Measurements from ENCODE around the gene ATF3.
A peak's percentile ranks its signal among the peaks of the same experiment; 100 is the strongest.

ATF3 gene

GRCh38 chr1:212584092-212584886 lies 24.3 kb upstream of the ATF3 start:
- DNase-seq (ENCODE audit: extremely low spot score) = no peak
- ChIA-PET POLR2A (interaction anchor here (2.1 kb wide), 1 partner anchor 24 kb away, joined by 8 read pairs; the partner anchor contains the start of gene ATF3), CTCF (interaction anchor here (1.0 to 2.8 kb wide), 7 partner anchors 11 to 107 kb away, joined by 3 to 7 read pairs (median 6); no protein-coding TSS in a partner anchor)
- TF ChIP-seq CTCF (IDR thresholded peaks at IDR 0.05; ENCODE audit: control extremely low read depth, extremely low read depth, low read depth, missing control alignments) = no peak

- no peak for TF ChIP-seq CTCF (IDR thresholded peaks at IDR 0.05; ENCODE audit: control extremely low read depth, extremely low read depth, low read depth, missing control alignments)
- DNase-seq (ENCODE audit: extremely low spot score) = no peak
- ChIA-PET POLR2A (interaction anchor here (2.1 kb wide), 1 partner anchor 23 kb away, joined by 8 read pairs; the partner anchor contains the start of gene ATF3), CTCF (interaction anchor here (1.1 to 2.8 kb wide), 3 partner anchors 14 to 108 kb away, joined by 4 to 11 read pairs (median 6); no protein-coding TSS in a partner anchor)
Observed at GRCh38 chr1:212585210-212585609, 23.4 kb upstream of the ATF3 start.

GRCh38 chr1:212586206-212587015 lies 22.1 kb upstream of the ATF3 start:
- POLR2A ChIA-PET = interaction anchor here (1.2 to 3.6 kb wide), 2 partner anchors 22 to 98 kb away, joined by 3 to 23 read pairs; partner anchors contain the start of gene ATF3

GRCh38 chr1:212587016-212587887 lies 21.3 kb upstream of the ATF3 start:
- ChIA-PET CTCF (interaction anchor here (0.9 to 2.8 kb wide), 7 partner anchors 10 to 108 kb away, joined by 3 to 11 read pairs (median 6); no protein-coding TSS in a partner anchor), POLR2A (interaction anchor here (1.2 to 3.6 kb wide), 2 partner anchors 21 to 98 kb away, joined by 3 to 23 read pairs; partner anchors contain the start of gene ATF3)
- TF ChIP-seq CTCF (IDR thresholded peaks at IDR 0.05; ENCODE audit: control extremely low read depth, extremely low read depth, low read depth, missing control alignments) = no peak
- DNase-seq (ENCODE audit: extremely low spot score) = no peak

More at GRCh38 chr1:212586206-212587015, 22.1 kb upstream of the ATF3 start:
- TF ChIP-seq CTCF (IDR thresholded peaks at IDR 0.05; ENCODE audit: control extremely low read depth, extremely low read depth, low read depth, missing control alignments) = no peak
- CTCF ChIA-PET = interaction anchor here (0.9 to 2.8 kb wide), 6 partner anchors 11 to 108 kb away, joined by 3 to 11 read pairs (median 8); no protein-coding TSS in a partner anchor
- DNase-seq (ENCODE audit: extremely low spot score) = peak; percentile 65

GRCh38 chr1:212587888-212588510 lies 20.6 kb upstream of the ATF3 start:
- POLR2A ChIA-PET = interaction anchor here (1.2 to 3.6 kb wide), 2 partner anchors 21 to 99 kb away, joined by 3 to 23 read pairs; partner anchors contain the start of gene ATF3
- CTCF ChIA-PET = interaction anchor here (1.3 to 2.8 kb wide), 6 partner anchors 8 to 42 kb away, joined by 3 to 11 read pairs (median 7); no protein-coding TSS in a partner anchor
- DNase-seq (ENCODE audit: extremely low spot score) = no peak

More at GRCh38 chr1:212587888-212588510, 20.6 kb upstream of the ATF3 start:
- TF ChIP-seq CTCF (IDR thresholded peaks at IDR 0.05; ENCODE audit: control extremely low read depth, extremely low read depth, low read depth, missing control alignments) = no peak

Measured in GM10248 (cell line).